ENCODE measurements around the gene PDF.

GRCh38 chr16:69348222-69348621 is 17.8 kb upstream of the PDF start:
- no peak for TF ChIP-seq YY1 (IDR thresholded peaks at IDR 0.05; ENCODE audit: insufficient read depth, insufficient read length)
- TF ChIP-seq SUZ12 (IDR thresholded peaks at IDR 0.05; ENCODE audit: extremely low read depth, insufficient read depth, insufficient read length), result no peak
- no peak for TF ChIP-seq ZNF274 (IDR thresholded peaks at IDR 0.05; ENCODE audit: low read depth, low read length)
